HepG2 (cell line): Measurements from ENCODE around the gene CAPG. TPM values are rescaled to one million over a fixed set of nuclear protein-coding genes. Genes with fewer than 3 reads are reported as not detected.

ENCODE experiments used
- ATF3 ChIP-seq: sonication (generic); formaldehyde crosslinking; IDR thresholded peaks from 2 replicates; pipeline ENCODE4 v1.4.0; 2020; ENCODE audit warnings: missing genetic modification reagents
- BRCA1 ChIP-seq: sonication (generic); formaldehyde crosslinking; IDR thresholded peaks from 2 replicates; pipeline ENCODE4 v1.4.0; 2020; ENCODE audit warnings: missing genetic modification reagents
- DNMT1 ChIP-seq: sonication (generic); formaldehyde crosslinking; IDR thresholded peaks from 2 replicates; pipeline ENCODE4 v1.5.1; 2020; ENCODE audit warnings: mild to moderate bottlenecking, missing genetic modification reagents
- NCOR1 ChIP-seq: fragments of 200-600 bp; sonication (generic); IDR thresholded peaks from 2 replicates; pipeline ENCODE4 v1.7.0; 2017; ENCODE audit warnings: antibody characterized with exemption, low read length, borderline replicate concordance
- NFIC ChIP-seq: IDR thresholded peaks from 2 replicates; pipeline ENCODE4 v1.6.1; 2012; ENCODE audit warnings: mild to moderate bottlenecking, low read length, inconsistent platforms
- PHF5A ChIP-seq: IDR thresholded peaks from one replicate; pipeline ENCODE4 v1.6.1; 2018; ENCODE audit warnings: low read depth, missing genetic modification reagents; ENCODE audit not compliant: unreplicated experiment
- SIX4 ChIP-seq: sonication (generic); formaldehyde crosslinking; IDR thresholded peaks from 2 replicates; pipeline ENCODE4 v1.4.0; 2020; ENCODE audit warnings: missing genetic modification reagents
- SMAD1 ChIP-seq: sonication (generic); formaldehyde crosslinking; IDR thresholded peaks from 2 replicates; pipeline ENCODE4 v1.4.0; 2020; ENCODE audit warnings: missing genetic modification reagents, low read depth, mild to moderate bottlenecking, borderline replicate concordance
- YEATS2 ChIP-seq: sonication (generic); formaldehyde crosslinking; IDR thresholded peaks from 2 replicates; pipeline ENCODE4 v1.4.0; 2020; ENCODE audit warnings: missing genetic modification reagents, borderline replicate concordance
- ZBTB38 ChIP-seq: sonication (generic); formaldehyde crosslinking; IDR thresholded peaks from 2 replicates; pipeline ENCODE4 v1.5.1; 2020; ENCODE audit warnings: mild to moderate bottlenecking, missing genetic modification reagents
- ZNF101 ChIP-seq: sonication (generic); formaldehyde crosslinking; IDR thresholded peaks from 2 replicates; pipeline ENCODE4 v1.4.0; 2020; ENCODE audit warnings: mild to moderate bottlenecking, low read depth, missing genetic modification reagents, borderline replicate concordance
- ZNF142 ChIP-seq: sonication (generic); formaldehyde crosslinking; IDR thresholded peaks from 2 replicates; pipeline ENCODE4 v1.4.0; 2020; ENCODE audit warnings: missing genetic modification reagents
- ZNF354B ChIP-seq: sonication (generic); formaldehyde crosslinking; IDR thresholded peaks from 2 replicates; pipeline ENCODE4 v1.8.0; 2022; ENCODE audit warnings: mild to moderate bottlenecking, missing genetic modification reagents
- ZNF772 ChIP-seq: sonication (generic); formaldehyde crosslinking; IDR thresholded peaks from 2 replicates; pipeline ENCODE4 v1.5.0; 2020; ENCODE audit warnings: mild to moderate bottlenecking, missing genetic modification reagents
- ZNF775 ChIP-seq: sonication (generic); formaldehyde crosslinking; IDR thresholded peaks from 2 replicates; pipeline ENCODE4 v1.4.0; 2020; ENCODE audit warnings: missing genetic modification reagents, mild to moderate bottlenecking, moderate library complexity, borderline replicate concordance
- ZSCAN5A ChIP-seq: sonication (generic); formaldehyde crosslinking; IDR thresholded peaks from 2 replicates; pipeline ENCODE4 v1.8.0; 2022; ENCODE audit warnings: mild to moderate bottlenecking, missing genetic modification reagents, borderline replicate concordance
- polyA plus RNA-seq, 8 experiments: library from polyadenylated mRNA; depleted of rRNA in 3 of 8; stranded (reverse) in 7 of 8; unstranded in 1 of 8; fragments of >200 nt; fragmentation: Illumina TruSeq in 4 of 8; extraction: Trizol in 4 of 8; gene quantifications; 2 replicates each; pipeline versions ENCODE4 v1.2.1 to v1.2.3, GENCODE V29; 2011 to 2016; ENCODE audit warnings: low read depth in 4 of 8, missing spikeins in 1 of 8, mixed read lengths in 1 of 8; ENCODE audit not compliant: insufficient read depth in 1 of 8
- total RNA-seq, 5 experiments: library from RNA; depleted of rRNA; stranded (reverse); fragments of >200 nt; fragmentation: Illumina TruSeq; extraction: Trizol; gene quantifications; 2 replicates each; pipeline ENCODE4 v1.2.3, GENCODE V29; 2016; ENCODE audit warnings: low read depth in 1 of 5
- TF ChIP-seq, protein P1 (sequence below): sonication (generic); formaldehyde crosslinking; IDR thresholded peaks from 2 replicates; pipeline ENCODE4 v1.5.1; 2020; ENCODE audit warnings: mild to moderate bottlenecking, missing genetic modification reagents

Gene CAPG
- total and polyA plus RNA-seq, 2 of the 13 experiments (the other 11 are each of a cell fraction or from before 2014, with no cell fraction given) = 12.7 to 18.2 TPM

- TF ChIP-seq ZNF775 (no peak), ATF3 (CRISPR knock-in tag) (no peak), ZNF101 (CRISPR knock-in tag) (no peak), ZNF772 (peak; percentile 83; the same call in 1 of the 2 replicates), NCOR1 (no peak), SIX4 (CRISPR knock-in tag) (peak; percentile 53), NFIC (no peak), ZBTB38 (CRISPR knock-in tag) (0 out of 2 replicates have a peak, but pooled peaks have one; percentile 11), SMAD1 (0 out of 2 replicates have a peak, but pooled peaks have one; percentile 20), BRCA1 (CRISPR knock-in tag) (no peak), ZNF142 (no peak), DNMT1 (no peak), YEATS2 (CRISPR knock-in tag) (0 out of 2 replicates have a peak, but pooled peaks have one; percentile 36), ZSCAN5A (CRISPR knock-in tag) (no peak), ZNF354B (CRISPR knock-in tag) (no peak), PHF5A (CRISPR knock-in tag) (peak; percentile 4)
- TF ChIP-seq, protein P1, sequence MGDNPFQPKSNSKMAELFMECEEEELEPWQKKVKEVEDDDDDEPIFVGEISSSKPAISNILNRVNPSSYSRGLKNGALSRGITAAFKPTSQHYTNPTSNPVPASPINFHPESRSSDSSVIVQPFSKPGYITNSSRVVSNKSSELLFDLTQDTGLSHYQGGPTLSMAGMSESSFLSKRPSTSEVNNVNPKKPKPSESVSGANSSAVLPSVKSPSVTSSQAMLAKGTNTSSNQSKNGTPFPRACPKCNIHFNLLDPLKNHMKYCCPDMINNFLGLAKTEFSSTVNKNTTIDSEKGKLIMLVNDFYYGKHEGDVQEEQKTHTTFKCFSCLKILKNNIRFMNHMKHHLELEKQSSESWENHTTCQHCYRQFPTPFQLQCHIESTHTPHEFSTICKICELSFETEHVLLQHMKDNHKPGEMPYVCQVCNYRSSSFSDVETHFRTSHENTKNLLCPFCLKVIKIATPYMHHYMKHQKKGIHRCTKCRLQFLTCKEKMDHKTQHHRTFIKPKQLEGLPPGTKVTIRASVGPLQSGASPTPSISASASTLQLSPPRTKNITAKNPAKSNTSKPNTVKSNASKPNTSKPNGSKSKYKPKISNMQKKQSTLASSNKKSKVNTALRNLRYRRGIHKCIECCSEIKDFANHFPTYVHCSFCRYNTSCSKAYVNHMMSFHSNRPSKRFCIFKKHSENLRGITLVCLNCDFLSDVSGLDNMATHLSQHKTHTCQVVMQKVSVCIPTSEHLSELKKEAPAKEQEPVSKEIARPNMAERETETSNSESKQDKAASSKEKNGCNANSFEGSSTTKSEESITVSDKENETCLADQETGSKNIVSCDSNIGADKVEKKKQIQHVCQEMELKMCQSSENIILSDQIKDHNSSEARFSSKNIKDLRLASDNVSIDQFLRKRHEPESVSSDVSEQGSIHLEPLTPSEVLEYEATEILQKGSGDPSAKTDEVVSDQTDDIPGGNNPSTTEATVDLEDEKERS (CRISPR knock-in tag) = peak; percentile 3; the same call in 1 of the 2 replicates
Observed at GRCh38 chr2:85420536-85421259, 10.5 kb upstream of the CAPG start (continued).
